ENCODE data around the gene GATA6. TPM values are rescaled to one million over a fixed set of nuclear protein-coding genes. Genes with fewer than 3 reads are reported as not detected.

Gene GATA6
- total and polyA plus RNA-seq, 2 of the 13 experiments (the other 11 are each of a cell fraction or from before 2014, with no cell fraction given), result 0.84 to 3.2 TPM

DNA sequence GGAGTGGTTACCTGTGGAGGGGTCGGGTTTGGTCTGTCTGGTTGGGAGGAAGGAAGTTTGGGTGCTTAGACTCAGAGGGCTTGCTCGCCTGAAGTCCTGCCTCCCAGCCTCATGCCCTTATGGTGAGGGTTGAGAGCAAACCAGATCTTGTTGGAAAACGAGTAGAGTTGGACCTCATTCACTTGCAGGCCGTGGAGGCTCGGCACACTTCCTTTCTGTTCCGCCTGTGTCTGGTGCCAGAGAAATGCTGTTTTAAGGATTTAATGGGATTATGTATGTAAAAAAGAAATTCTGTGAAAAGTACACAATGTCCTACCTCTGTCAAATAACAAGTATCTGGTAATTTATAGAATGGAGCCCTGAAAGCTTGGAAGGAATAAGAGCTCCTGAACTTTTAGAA, 29.6 kb downstream of the GATA6 start:
- 97% methylated on average over 6 of the region's 6 CpGs for WGBS (ENCODE audit: low lambda C conversion rate)
- no peak for TF ChIP-seq SP1 (IDR thresholded peaks at IDR 0.05)
- TF ChIP-seq SP1 (CRISPR knock-in tag; IDR thresholded peaks at IDR 0.05), result no peak
- no peak for TF ChIP-seq TOPORS (CRISPR knock-in tag; IDR thresholded peaks at IDR 0.05)
- no peak for TF ChIP-seq KLF6 (CRISPR knock-in tag; IDR thresholded peaks at IDR 0.05)
- TF ChIP-seq, protein P1, sequence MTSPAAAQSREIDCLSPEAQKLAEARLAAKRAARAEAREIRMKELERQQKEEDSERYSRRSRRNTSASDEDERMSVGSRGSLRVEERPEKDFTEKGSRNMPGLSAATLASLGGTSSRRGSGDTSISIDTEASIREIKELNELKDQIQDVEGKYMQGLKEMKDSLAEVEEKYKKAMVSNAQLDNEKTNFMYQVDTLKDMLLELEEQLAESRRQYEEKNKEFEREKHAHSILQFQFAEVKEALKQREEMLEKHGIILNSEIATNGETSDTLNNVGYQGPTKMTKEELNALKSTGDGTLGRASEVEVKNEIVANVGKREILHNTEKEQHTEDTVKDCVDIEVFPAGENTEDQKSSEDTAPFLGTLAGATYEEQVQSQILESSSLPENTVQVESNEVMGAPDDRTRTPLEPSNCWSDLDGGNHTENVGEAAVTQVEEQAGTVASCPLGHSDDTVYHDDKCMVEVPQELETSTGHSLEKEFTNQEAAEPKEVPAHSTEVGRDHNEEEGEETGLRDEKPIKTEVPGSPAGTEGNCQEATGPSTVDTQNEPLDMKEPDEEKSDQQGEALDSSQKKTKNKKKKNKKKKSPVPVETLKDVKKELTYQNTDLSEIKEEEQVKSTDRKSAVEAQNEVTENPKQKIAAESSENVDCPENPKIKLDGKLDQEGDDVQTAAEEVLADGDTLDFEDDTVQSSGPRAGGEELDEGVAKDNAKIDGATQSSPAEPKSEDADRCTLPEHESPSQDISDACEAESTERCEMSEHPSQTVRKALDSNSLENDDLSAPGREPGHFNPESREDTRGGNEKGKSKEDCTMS (CRISPR knock-in tag; conservative IDR thresholded peaks at IDR 0.05), result no peak
- TF ChIP-seq ZNF343 (CRISPR knock-in tag; IDR thresholded peaks at IDR 0.05), result no peak
- no peak for TF ChIP-seq TCF12 (IDR thresholded peaks at IDR 0.05)
- no peak for TF ChIP-seq TCF12 (CRISPR knock-in tag; IDR thresholded peaks at IDR 0.05)
- Histone ChIP-seq H3K9ac (ENCODE audit: insufficient read depth, low read depth, low read length) (no peak overlapping the region), H3K79me2 (ENCODE audit: insufficient read depth, low read length) (no peaks in the 10 kb centered on the region), H3K27ac (ENCODE audit: extremely low read length, insufficient read depth, low read length) (no peak overlapping the region), H3K36me3 (replicated peaks in 1 of 2; ENCODE audit: control insufficient read depth in 1 of 2, insufficient read depth in 2 of 2, low read length in 2 of 2) (no peaks in the 10 kb centered on the region), H4K20me1 (ENCODE audit: insufficient read depth, low read length) (no peaks in the 10 kb centered on the region), H3K27me3 (ENCODE audit: control insufficient read depth in 1 of 2, insufficient read depth in 2 of 2, low read length in 2 of 2) (no peaks in the 10 kb centered on the region), H3K4me2 (ENCODE audit: low read depth, low read length) (no peak overlapping the region), H3K9me3 (ENCODE audit: low read length) (no peaks in the 10 kb centered on the region), H3K4me1 (ENCODE audit: insufficient read depth, low read length) (peaks cover 14% of the 10 kb centered on the region), H2AFZ (ENCODE audit: low read length) (no peak overlapping the region), H3K4me3 (replicated peaks in 1 of 3; ENCODE audit: insufficient read depth in 1 of 3, low read depth in 2 of 3, low read length in 3 of 3) (no peak overlapping the region)
- POLR2A ChIA-PET, result no interaction called here
- CTCF ChIA-PET (ENCODE audit: low intra/inter-chr PET ratio, low total read pairs), result no interaction called here
- in situ Hi-C loops (cut with HindIII; ENCODE audit: extremely low pct_ligation_motif_present, low pct_unique_long_range_greater_than_20kb), result no loop called here
- no peak for DNase-seq (ENCODE audit: low spot score)
- no peak for FAIRE-seq
- BruUV-seq (replicated peaks), result no TSS peak
- no peak for ATAC-seq
- intact Hi-C loops (cut with micrococcal nuclease; ENCODE audit: unreplicated experiment), result no loop called here
